Fibroblast of gingiva (primary cell): ENCODE results near the gene ARPC2.

Source experiments
- DNase-seq: peaks from one replicate; pipeline ENCODE4 v3.0.0-alpha.2; 2011; ENCODE audit warnings: low read depth

ARPC2 gene

DNA sequence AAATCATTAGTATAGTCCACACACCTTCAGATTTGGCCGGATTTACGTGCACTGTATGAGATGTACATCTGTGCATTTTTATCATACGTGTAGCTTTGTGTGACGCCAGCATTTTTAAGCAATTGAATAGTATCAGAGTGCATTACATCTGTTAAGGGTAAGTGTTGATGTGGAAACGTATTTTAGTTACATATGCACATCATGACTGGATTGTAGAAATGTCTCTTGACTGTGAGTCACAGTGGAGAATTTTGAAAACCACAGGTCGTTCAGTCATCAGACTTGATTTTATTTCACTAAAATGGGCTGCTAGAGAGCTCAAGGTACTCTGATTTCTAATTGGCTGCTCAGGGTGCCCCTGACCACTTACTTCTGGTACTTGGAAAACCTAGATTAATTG, 38.5 kb downstream of the ARPC2 start:
- peak; percentile 29 for DNase-seq

DNA sequence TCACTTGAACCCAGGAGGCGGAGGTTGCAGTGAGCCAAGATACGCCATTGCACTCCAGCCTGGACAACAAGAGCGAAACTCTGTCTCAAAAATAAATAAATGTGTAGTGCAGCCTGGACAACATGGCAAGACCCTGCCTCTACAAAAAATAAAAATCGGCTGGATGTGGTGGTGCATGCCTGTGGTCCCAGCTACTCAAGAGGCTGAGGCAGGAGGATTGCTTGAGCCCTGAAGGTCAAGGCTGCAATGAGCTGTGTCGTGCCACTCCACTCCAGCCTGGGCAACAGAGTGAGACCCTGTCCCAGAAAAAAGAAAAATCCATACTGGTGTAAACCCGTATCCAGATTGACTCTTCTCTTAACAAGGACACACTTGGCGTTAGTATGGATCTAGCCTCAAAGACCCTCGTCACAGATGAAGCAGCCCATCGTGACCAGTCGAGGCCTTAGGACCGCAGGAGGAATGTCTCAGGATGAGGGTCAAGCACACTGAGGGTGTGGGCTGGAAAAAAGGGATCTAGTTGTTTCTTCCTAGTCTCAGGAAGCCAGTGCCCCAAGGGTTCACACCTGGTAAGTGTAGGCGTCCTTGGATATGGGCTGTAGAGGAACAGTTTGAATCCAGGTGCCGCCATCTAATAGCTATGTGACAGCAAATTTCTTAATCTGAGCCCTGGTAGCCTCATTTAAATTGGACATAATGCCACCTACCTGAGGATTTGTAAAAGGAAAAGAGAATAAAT, 39.8 kb downstream of the ARPC2 start:
- no peak for DNase-seq

DNA sequence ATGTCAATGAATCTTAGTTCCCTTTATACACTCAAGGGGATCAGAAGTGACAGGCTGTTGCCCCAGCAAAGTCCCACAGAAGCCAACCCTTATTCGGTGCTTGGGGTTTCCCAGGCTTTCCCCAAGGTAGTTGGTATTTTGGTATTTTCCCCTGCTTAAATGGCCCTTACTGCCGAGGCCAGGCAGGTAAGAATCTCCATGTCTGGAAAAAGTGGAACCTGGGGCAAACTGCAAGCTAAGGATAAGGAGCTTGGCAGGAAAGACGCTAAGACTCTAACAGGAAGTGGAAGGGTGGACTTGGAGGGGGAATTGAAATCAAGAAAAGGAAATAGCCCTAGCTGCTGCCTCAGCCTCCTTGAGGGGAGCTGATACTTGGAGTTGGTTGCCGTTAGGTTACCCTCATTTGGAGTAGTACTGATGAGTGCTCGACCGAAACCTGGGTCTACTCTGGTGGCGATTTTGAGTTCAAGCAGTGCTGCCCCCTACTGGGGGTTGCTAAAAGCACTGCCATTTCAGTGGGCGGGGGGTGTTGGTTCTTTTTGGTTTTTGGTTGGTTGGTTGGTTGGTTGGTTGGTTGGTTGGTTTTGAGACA, 40.5 kb downstream of the ARPC2 start:
- DNase-seq: no peak

DNA sequence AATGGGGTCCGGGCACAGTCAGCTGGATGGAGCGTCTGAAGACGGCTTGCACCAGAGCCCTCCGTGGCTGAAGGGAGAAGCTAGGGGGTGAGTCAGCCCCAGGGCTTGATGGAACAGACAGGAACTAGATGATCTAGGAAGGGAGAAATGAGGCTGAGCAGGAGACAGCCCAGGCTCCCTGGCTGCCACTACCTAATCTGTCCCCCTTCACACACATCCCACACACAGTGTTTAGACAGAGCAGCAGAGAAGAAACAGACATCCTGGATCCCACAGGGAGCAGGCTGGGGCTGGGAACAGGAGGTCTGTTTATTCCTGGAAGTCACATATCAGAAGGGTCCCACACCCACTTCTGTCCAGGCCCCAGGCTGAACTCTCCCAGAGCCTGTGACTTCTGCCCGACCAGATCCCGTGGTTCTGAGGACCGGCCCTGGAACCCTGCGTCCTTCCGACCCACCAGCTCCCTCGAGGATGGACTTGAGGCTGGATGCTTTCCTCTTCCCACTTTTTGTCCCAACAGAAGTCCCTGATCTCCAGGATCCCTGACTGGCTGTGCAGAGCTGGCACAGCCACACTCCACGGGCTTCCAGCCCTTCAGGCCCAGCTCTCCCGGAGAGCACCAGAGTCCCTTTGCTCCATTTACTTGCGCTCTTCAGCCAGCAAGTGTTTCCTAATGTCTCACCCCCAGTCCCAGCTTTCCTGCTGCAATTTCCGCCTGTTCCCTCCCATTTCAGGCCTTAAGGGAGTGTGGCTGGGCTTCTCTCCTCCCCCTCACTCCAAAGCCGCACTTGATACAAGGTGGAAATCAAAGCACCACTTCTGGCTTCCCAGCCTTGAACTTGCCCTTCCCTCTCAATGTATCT, 42.3 kb downstream of the ARPC2 start:
- peak; percentile 70 for DNase-seq

DNA sequence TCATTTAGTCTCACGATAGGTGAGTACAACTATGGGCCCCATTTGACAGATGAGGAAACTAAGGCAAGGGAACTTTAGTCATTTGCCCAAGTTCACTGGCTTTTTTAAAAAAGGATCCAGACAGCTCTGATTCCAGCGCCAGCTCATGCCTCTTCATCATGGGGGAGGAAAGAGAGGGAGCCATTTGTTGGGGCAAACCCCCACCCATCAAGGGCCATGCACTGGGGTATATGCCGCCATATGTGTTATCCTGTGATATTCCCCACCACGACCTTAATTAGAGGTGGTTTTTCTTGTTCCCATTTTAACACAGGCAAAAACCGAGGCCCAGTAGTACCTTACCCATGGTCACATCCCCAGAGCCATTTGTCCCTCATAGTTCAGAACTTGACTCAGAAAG, 43.2 kb downstream of the ARPC2 start:
- no peak for DNase-seq

DNA sequence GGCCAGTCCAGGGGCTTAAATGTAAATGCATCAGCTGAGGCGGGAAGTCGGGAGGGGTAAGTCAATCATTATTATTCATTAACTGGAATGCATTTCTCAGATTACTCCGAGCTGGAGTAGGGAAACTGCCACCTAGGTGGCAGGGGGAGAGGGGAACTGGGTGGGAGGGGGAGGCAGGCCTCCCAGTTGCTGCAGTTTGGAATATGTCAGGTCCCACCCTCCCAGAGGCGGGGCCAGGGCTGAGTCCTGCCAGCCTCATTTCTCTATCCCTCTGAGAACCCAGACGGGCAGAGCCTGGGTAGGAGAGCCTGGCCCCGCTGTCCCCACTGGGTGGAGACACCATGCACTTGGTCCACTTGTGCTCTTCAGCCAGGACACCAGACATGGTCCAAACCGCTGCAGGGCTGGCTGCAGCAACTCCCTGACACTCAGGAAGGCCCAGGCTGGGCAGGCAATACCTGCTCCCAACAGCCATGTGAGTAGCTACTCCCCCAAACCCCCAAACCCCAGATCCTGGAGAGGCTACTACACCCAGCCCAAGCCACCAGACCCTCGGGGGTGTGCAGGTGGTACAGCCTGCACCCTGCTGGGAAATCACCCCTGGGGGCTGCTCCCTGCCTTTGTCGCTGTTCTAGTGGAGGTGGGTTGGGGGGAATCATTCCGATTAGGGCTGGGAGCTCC, 43.9 kb downstream of the ARPC2 start, which contains the start of gene GPBAR1:
GPBAR1 (plus strand) TSS at position 274 of the 681 bp plus-strand sequence. CDS start 1,710 bp downstream, outside the sequence.
- no peak for DNase-seq

DNA sequence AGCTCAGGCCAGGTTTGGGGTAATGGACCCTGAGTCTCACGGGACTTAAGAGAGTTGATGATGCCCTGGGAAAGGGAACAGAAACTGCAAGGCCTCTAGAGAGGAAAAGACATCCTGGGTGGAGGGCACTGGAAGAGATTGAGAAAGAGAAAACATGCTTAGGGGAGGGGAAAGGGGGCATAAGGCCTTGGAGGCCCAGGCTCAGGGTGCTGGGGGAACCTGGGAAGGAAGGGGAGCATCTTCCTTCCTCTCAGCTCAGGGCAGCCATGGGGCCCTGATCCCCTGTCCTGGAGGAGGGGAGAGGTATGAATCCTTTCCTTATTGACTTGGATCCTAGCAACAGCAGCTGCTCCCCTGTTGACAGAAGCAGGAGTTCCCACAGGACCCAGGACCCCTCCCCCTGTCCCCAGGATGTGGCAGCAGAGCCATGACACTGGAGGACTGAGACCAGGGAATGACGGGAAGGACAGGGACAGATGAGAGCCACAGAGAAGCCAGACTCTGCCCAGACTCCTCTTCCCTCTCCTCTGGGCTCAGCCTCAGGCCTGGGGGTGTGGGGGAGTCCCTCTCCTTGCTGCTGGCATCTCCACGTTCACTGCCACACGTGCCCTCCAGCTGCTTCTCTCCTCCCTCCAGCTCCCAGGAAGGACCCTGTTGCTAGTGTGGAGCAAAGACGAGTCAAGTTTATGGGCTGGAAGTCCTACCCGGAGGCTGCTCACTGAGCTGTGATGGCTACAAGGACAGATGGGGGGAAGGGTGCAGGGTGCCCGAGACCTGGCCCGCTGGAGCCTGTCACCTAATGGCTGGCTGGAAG, 44.6 kb downstream of the ARPC2 start:
- no peak for DNase-seq

DNA sequence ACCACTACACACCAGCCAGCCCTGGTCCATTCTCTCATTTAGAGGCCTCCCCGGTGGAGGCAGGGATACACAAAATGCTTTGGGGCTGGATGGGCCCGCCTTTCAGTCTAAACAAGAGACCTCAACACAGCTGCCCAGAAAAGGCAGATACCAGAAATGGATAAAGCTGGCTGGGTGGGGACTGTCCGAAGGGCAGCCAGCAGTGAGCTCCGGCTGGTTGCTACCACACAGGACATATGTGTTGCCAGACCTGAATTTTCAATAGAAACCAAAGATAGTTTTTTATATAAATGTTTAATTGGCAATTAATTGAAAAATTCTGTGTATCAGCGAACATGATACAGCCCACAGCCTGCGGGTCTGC, 45.2 kb downstream of the ARPC2 start:
- DNase-seq: no peak

DNA sequence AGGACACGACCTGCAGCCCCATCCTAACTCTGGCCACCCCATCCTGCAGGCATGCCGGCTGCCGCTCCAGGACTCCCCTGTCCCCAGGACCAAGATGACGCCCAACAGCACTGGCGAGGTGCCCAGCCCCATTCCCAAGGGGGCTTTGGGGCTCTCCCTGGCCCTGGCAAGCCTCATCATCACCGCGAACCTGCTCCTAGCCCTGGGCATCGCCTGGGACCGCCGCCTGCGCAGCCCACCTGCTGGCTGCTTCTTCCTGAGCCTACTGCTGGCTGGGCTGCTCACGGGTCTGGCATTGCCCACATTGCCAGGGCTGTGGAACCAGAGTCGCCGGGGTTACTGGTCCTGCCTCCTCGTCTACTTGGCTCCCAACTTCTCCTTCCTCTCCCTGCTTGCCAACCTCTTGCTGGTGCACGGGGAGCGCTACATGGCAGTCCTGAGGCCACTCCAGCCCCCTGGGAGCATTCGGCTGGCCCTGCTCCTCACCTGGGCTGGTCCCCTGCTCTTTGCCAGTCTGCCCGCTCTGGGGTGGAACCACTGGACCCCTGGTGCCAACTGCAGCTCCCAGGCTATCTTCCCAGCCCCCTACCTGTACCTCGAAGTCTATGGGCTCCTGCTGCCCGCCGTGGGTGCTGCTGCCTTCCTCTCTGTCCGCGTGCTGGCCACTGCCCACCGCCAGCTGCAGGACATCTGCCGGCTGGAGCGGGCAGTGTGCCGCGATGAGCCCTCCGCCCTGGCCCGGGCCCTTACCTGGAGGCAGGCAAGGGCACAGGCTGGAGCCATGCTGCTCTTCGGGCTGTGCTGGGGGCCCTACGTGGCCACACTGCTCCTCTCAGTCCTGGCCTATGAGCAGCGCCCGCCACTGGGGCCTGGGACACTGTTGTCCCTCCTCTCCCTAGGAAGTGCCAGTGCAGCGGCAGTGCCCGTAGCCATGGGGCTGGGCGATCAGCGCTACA, 45.9 kb downstream of the ARPC2 start:
- no peak for DNase-seq

DNA sequence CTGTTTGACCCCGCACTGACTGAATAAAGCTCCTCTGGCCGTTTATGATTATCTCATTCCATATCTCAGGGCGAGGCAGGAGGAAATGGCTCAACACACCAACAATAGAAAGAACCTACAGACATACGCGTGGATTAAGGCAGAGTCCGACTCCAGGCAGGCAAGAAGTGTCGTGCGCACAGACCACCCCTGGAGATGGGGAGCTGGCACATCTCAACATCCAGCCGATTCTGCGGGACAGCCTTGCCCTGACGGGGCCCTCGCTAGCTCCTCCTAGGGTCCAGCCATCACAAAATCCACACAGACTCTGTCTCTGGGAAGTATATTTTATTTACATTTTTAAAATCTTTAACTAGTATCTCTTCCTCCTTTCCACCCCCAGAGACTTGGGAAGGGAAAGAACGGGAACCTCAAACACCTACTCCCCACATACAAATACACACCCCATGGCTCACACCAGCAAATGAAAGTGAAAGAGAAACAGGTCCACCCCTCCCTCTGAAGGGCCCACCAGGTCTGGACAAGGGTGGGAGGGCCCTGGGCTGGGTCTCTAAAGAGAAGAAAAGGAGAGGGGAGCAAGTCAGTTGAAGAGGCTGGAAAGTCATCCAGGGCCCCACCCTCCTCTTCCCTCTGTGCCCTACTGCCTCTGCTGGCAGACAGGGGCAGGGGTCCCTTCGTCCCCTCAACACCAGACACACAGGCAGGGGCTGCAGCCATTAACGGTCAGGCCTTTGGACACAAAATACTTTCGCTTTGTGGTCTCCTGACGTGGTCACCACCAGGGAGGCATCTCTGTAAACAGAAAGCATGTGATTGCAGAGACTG, 47.0 kb downstream of the ARPC2 start:
- DNase-seq: no peak

DNA sequence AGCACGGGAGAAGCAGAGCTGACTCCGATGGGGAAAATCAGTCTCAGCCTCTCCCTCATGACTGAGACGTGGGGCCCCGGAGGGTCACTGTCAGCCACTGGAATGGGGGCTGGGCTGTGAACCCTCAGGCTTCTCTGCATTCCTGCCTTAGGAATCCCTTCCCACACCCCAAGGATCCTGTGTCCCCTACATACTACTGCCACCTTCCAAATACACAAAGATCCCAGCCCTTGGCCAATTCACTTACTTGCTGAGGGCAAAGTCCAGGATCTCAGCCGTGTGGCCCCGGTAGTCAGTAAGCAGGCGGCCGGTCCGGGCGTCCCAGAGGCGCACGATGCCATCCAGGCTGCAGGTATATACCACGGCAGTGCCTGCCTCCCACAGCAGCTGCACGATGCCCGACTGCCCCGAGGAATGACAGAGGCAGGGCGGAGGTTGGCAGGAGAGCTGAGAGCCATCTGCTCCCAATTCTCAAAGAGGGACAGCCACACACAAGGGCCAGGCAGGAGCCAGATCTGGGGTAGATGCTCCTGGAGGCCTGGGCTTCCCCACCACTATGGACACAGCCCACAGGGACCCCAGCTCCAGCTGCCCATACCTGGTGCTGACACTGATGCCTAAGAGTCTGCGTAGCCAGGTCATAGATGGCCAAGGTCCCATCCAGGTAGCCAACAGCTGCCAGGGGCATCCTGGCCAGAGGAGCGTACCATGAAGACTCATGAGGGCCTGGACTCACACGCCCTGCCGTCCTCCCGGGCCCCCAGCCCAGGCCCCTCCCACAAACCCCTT, 48.0 kb downstream of the ARPC2 start:
- DNase-seq: no peak

DNA sequence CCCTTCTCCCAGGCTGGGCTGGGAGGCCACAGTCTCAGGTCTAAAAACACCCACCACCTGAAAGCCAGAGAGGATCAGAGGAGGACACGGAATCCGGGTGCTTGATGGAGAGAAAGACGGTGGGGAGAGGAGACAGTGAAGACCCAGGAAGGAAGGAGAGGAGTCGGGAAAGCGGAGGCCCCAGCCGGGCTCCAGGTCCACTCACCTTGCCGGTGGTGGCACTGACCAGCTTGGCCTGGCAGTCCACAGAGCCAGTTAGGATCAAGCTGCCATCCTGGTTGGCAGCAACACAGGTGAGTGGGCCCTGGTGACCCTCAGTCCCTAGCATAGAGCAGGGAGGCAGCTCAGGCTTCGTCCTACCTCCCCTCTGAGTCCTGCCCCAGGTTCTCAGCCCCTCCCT, 48.6 kb downstream of the ARPC2 start:
- no peak for DNase-seq

DNA sequence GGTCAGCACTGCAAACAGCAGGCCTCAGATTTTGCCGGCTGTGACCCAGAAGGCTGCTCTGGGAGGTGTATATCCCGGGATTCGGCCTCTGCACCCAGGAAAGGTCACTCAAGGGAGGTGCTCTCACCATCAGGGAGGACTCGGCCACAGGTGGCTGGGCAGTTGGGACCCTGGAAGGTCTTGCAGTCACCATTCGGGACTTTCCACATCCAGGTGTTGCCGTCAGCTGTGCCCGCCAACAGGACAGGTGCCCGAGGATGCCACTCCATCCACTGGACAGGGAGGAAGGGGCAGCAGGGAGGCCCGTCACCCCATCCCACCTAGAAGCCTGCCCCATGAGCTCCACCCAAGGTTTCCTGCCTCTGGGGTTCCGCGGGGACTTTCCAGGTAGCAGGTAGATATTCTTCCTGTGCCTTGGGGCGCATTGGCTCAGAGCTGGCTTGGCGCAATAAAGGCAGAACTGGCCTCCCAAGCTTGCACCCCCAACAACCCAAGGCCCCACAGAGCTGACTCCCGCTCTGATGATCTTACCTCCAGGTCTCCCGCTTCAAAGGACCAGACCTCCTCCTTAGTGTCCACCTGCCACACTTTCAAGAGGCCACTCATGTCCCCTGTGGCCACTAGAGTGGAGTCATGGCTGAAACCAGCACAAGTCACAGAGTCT, 49.5 kb downstream of the ARPC2 start:
- no peak for DNase-seq

DNA sequence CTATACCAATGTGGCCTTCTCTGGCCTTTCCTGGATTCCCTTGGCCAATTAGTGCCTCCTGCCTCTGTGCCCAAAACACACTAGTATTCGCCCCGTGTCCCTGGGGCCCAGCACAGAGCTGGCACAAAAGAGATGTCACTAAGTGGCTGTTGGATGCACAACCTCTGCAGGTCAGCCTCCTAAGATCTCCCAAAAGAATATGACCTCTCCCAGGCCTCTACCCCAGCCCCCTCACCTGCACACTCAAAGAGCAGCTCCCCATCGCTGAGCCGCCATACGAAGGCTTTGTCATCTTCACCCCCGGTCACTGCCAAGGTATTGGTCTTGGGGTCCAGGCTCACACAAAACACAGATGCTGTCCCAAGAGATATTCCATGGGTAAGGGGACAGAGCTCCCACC, 50.3 kb downstream of the ARPC2 start:
- DNase-seq: no peak

DNA sequence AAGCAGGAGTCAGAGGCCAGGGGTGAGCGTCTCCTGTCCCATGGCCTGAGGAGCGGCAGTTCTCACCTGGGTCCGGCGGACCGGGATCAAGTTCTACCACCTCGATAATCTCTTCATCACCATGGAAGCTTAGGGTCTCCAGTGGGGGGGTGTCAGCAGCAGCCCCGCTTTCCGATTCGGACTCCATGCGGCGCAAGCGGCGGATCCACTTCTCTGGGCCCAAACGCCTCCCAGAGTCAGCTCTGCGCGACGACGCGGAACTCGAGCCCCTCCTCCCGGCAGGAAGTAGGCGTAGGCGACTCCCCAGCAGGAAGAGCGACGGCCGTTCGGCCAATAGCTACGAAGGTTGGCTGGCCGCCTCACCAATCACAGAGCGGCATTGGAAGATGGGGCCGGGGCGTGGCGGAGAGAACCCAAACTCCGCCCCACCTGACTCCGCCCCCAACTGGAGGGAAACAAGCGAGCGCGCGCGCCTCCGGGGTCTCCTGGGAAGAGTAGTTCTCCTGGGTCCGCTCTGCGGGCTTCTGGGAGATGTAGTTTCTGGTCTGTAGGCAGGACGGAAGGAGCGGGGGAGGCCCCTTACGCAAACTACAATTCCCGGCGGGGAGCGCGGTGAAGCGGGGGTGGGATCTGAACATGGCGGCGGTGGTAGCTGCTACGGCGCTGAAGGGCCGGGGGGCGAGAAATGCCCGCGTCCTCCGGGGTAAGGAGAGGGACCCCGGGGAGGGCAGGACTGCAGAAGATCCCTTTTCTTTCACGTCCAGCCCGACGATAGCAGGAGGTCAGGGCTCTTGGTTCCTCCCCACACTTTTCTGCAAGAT, 53.1 kb downstream of the ARPC2 start, which contains the start of the genes AAMP and PNKD:
AAMP (minus strand) TSS at position 238 of the 821 bp plus-strand sequence; CDS start at position 187, 51 bp downstream.
PNKD (plus strand) TSS at position 620 of the 821 bp plus-strand sequence; CDS start at position 637, 17 bp downstream.
- peak; percentile 99 for DNase-seq

DNA sequence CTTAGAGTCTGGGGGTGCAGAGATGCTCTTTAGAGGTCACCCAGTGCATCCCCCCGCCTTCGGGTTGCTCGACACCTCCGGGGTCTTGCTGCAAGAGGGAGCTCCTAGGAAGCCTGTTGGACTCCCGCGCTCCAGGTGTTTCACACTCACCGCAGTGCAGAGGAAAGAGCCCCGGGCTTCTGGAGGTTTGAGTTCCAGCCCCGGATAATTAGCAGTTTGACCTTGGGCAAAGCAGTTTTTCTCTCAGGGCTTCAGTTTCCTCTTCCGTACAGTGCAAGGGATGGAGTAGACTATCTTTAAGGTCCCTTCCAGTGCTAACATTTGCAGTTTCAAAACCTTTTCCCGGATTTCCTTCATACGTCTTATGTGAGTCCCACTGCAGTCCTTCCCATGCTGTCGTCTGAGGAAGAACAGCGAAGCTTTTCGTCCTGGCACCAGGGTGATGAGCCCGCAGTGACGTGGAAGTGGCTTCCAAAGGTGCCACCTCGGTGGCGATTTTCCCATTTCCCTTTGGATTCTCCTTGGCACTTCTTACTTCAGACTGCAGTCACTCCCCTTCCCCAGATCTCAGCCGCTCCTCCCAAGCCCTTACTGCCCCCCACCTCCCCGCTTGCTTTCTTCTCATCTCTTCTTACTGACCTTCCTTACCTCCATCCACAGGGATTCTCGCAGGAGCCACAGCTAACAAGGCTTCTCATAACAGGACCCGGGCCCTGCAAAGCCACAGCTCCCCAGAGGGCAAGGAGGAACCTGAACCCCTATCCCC, 53.9 kb downstream of the ARPC2 start:
- DNase-seq: no peak
